Measurements from ENCODE around the gene PORCN. TPM values are rescaled to one million over a fixed set of nuclear protein-coding genes. Genes with fewer than 3 reads are reported as not detected.

Gene PORCN
- total and polyA plus RNA-seq, 2 of the 13 experiments (the other 11 are each of a cell fraction or from before 2014, with no cell fraction given) = 3.9 to 5.8 TPM

DNA sequence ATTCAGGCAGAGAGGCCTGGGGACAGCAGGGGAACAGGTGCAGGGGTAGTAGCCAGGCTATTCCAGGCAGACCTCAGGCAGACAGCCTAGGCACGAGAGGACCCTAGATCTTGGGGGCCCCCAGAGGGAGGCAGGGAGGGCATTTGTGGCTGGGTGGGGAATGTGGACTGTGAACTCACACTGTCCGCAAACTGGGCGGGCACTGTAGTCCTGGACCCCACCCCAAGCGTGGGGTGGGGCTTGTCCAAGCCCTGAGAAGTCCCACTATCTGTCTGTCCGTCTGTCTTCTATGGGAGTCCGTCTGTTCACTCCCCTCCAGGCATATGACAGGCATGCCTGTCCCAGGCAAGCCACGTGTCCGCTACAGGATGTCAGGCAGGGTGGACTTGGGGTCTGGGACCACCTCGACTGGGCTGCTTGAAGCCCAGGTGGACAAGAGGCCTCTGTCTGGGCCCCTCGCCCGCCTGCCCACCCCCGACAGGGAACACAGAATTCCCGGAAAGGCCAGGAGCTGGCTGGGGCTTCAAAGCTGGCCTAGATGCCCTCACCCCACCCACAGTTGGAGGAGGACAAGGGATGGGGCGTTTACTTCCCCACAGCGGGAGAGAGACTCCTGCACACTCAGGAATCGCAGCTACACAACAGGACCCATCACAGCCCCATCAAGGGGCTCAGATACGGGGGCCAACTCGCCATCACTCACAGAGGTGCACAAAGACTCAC lies 38.5 kb upstream of the PORCN start, which contains the start of gene SLC38A5 (continued):
- TF ChIP-seq ZNF773 (CRISPR knock-in tag; IDR thresholded peaks at IDR 0.05; ENCODE audit: borderline replicate concordance) (no peak), ZNF547 (CRISPR knock-in tag; IDR thresholded peaks at IDR 0.05) (no peak), ZNF614 (CRISPR knock-in tag; IDR thresholded peaks at IDR 0.05; ENCODE audit: borderline replicate concordance) (0 out of 2 replicates have a peak, but pooled peaks have one; percentile 17), ZNF615 (CRISPR knock-in tag; IDR thresholded peaks at IDR 0.05; ENCODE audit: borderline replicate concordance) (no peak), ZNF282 (IDR thresholded peaks at IDR 0.05; ENCODE audit: partially characterized antibody) (no peak), ZNF598 (CRISPR knock-in tag; IDR thresholded peaks at IDR 0.05; ENCODE audit: borderline replicate concordance) (no peak), ZNF83 (CRISPR knock-in tag; IDR thresholded peaks at IDR 0.05; ENCODE audit: borderline replicate concordance) (no peak), AHR (CRISPR knock-in tag; IDR thresholded peaks at IDR 0.05) (no peak), SALL1 (CRISPR knock-in tag; IDR thresholded peaks at IDR 0.05) (0 out of 2 replicates have a peak, but pooled peaks have one; percentile 9), ZNF383 (CRISPR knock-in tag; IDR thresholded peaks at IDR 0.05; ENCODE audit: borderline replicate concordance) (no peak)
- TF ChIP-seq, protein P1, sequence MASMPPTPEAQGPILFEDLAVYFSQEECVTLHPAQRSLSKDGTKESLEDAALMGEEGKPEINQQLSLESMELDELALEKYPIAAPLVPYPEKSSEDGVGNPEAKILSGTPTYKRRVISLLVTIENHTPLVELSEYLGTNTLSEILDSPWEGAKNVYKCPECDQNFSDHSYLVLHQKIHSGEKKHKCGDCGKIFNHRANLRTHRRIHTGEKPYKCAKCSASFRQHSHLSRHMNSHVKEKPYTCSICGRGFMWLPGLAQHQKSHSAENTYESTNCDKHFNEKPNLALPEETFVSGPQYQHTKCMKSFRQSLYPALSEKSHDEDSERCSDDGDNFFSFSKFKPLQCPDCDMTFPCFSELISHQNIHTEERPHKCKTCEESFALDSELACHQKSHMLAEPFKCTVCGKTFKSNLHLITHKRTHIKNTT (CRISPR knock-in tag; IDR thresholded peaks at IDR 0.05) = no peak
- TF ChIP-seq, protein P2, sequence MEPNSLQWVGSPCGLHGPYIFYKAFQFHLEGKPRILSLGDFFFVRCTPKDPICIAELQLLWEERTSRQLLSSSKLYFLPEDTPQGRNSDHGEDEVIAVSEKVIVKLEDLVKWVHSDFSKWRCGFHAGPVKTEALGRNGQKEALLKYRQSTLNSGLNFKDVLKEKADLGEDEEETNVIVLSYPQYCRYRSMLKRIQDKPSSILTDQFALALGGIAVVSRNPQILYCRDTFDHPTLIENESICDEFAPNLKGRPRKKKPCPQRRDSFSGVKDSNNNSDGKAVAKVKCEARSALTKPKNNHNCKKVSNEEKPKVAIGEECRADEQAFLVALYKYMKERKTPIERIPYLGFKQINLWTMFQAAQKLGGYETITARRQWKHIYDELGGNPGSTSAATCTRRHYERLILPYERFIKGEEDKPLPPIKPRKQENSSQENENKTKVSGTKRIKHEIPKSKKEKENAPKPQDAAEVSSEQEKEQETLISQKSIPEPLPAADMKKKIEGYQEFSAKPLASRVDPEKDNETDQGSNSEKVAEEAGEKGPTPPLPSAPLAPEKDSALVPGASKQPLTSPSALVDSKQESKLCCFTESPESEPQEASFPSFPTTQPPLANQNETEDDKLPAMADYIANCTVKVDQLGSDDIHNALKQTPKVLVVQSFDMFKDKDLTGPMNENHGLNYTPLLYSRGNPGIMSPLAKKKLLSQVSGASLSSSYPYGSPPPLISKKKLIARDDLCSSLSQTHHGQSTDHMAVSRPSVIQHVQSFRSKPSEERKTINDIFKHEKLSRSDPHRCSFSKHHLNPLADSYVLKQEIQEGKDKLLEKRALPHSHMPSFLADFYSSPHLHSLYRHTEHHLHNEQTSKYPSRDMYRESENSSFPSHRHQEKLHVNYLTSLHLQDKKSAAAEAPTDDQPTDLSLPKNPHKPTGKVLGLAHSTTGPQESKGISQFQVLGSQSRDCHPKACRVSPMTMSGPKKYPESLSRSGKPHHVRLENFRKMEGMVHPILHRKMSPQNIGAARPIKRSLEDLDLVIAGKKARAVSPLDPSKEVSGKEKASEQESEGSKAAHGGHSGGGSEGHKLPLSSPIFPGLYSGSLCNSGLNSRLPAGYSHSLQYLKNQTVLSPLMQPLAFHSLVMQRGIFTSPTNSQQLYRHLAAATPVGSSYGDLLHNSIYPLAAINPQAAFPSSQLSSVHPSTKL (CRISPR knock-in tag; IDR thresholded peaks at IDR 0.05) = peak; percentile 18; the same call in 1 of the 2 replicates
- TF ChIP-seq, protein P3, sequence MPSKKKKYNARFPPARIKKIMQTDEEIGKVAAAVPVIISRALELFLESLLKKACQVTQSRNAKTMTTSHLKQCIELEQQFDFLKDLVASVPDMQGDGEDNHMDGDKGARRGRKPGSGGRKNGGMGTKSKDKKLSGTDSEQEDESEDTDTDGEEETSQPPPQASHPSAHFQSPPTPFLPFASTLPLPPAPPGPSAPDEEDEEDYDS (CRISPR knock-in tag; IDR thresholded peaks at IDR 0.05) = peak; percentile 17; the same call in 1 of the 2 replicates
- TF ChIP-seq, protein P4, sequence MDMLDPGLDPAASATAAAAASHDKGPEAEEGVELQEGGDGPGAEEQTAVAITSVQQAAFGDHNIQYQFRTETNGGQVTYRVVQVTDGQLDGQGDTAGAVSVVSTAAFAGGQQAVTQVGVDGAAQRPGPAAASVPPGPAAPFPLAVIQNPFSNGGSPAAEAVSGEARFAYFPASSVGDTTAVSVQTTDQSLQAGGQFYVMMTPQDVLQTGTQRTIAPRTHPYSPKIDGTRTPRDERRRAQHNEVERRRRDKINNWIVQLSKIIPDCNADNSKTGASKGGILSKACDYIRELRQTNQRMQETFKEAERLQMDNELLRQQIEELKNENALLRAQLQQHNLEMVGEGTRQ (IDR thresholded peaks at IDR 0.05; ENCODE audit: low read depth, low read length) = no peak
- TF ChIP-seq, protein P4 (CRISPR knock-in tag; IDR thresholded peaks at IDR 0.05; ENCODE audit: borderline replicate concordance) = no peak
- TF ChIP-seq, protein P5, sequence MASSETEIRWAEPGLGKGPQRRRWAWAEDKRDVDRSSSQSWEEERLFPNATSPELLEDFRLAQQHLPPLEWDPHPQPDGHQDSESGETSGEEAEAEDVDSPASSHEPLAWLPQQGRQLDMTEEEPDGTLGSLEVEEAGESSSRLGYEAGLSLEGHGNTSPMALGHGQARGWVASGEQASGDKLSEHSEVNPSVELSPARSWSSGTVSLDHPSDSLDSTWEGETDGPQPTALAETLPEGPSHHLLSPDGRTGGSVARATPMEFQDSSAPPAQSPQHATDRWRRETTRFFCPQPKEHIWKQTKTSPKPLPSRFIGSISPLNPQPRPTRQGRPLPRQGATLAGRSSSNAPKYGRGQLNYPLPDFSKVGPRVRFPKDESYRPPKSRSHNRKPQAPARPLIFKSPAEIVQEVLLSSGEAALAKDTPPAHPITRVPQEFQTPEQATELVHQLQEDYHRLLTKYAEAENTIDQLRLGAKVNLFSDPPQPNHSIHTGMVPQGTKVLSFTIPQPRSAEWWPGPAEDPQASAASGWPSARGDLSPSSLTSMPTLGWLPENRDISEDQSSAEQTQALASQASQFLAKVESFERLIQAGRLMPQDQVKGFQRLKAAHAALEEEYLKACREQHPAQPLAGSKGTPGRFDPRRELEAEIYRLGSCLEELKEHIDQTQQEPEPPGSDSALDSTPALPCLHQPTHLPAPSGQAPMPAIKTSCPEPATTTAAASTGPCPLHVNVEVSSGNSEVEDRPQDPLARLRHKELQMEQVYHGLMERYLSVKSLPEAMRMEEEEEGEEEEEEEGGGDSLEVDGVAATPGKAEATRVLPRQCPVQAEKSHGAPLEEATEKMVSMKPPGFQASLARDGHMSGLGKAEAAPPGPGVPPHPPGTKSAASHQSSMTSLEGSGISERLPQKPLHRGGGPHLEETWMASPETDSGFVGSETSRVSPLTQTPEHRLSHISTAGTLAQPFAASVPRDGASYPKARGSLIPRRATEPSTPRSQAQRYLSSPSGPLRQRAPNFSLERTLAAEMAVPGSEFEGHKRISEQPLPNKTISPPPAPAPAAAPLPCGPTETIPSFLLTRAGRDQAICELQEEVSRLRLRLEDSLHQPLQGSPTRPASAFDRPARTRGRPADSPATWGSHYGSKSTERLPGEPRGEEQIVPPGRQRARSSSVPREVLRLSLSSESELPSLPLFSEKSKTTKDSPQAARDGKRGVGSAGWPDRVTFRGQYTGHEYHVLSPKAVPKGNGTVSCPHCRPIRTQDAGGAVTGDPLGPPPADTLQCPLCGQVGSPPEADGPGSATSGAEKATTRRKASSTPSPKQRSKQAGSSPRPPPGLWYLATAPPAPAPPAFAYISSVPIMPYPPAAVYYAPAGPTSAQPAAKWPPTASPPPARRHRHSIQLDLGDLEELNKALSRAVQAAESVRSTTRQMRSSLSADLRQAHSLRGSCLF (CRISPR knock-in tag; IDR thresholded peaks at IDR 0.05; ENCODE audit: borderline replicate concordance) = no peak

Measured in HepG2 (cell line).